GM23338 (cell line): ENCODE results near the gene INO80C. TPM values are rescaled to one million over a fixed set of nuclear protein-coding genes. Genes with fewer than 3 reads are reported as not detected.

Source experiments
- ATAC-seq: fragments of 200-7000 bp; cut with Tn5 transposase; 3 replicates; pipeline ENCODE4 v1.9.1; 2020
- DNase-seq: peaks from one replicate; pipeline ENCODE4 v3.0.0-alpha.2; 2015; ENCODE audit warnings: low spot score
- H2AFZ ChIP-seq: fragments of 200-600 bp; sonication (generic); 2 replicates; pipeline ENCODE4 v1.8.0; 2016; ENCODE audit warnings: antibody characterized with exemption, mild to moderate bottlenecking, moderate library complexity
- H3F3A ChIP-seq: fragments of 200-600 bp; sonication (generic); replicated peaks from 2 replicates; pipeline ENCODE4 v1.8.0; 2017; ENCODE audit warnings: antibody characterized with exemption, mixed run types, low read depth
- H3K27ac ChIP-seq: fragments of 200-600 bp; sonication (generic); 2 replicates; pipeline ENCODE4 v1.6.1; 2016; ENCODE audit warnings: low read depth
- H3K27me3 ChIP-seq: fragments of 200-600 bp; sonication (generic); 2 replicates; pipeline ENCODE4 v1.8.0; 2016; ENCODE audit warnings: mild to moderate bottlenecking, mixed run types, moderate library complexity; ENCODE audit not compliant: insufficient read depth
- H3K36me3 ChIP-seq: fragments of 200-600 bp; sonication (generic); 2 replicates; pipeline ENCODE4 v1.8.0; 2016; ENCODE audit warnings: mild to moderate bottlenecking; ENCODE audit not compliant: insufficient read depth
- H3K4me1 ChIP-seq: fragments of 200-600 bp; sonication (generic); 2 replicates; pipeline ENCODE4 v1.8.0; 2016; ENCODE audit warnings: mild to moderate bottlenecking, moderate library complexity; ENCODE audit not compliant: insufficient read depth
- H3K4me2 ChIP-seq: fragments of 200-600 bp; sonication (generic); 2 replicates; pipeline ENCODE4 v1.7.1; 2017; ENCODE audit warnings: mixed run types
- H3K4me3 ChIP-seq: fragments of 200-600 bp; sonication (generic); 2 replicates; pipeline ENCODE4 v1.6.1; 2016; ENCODE audit warnings: mixed run types
- H3K79me2 ChIP-seq: fragments of 200-600 bp; sonication (generic); replicated peaks from 2 replicates; pipeline ENCODE4 v1.8.0; 2017; ENCODE audit warnings: mild to moderate bottlenecking; ENCODE audit not compliant: insufficient read depth
- H3K9me2 ChIP-seq: fragments of 200-600 bp; sonication (generic); 2 replicates; pipeline ENCODE4 v1.8.0; 2017; ENCODE audit not compliant: insufficient read depth
- H4K20me1 ChIP-seq: fragments of 200-600 bp; sonication (generic); replicated peaks from 2 replicates; pipeline ENCODE4 v1.8.0; 2017; ENCODE audit warnings: mild to moderate bottlenecking; ENCODE audit not compliant: insufficient read depth
- H3K27ac Mint-ChIP-seq: 2 replicates; pipeline ENCODE4 v1.8.0; 2020; ENCODE audit warnings: inconsistent platforms, mild to moderate bottlenecking, moderate library complexity, mixed read lengths
- H3K27me3 Mint-ChIP-seq: 3 replicates; pipeline ENCODE4 v1.8.0; 2022; ENCODE audit warnings: low read depth, mild to moderate bottlenecking, moderate library complexity, mixed read lengths, inconsistent platforms; ENCODE audit not compliant: insufficient read depth, poor library complexity
- H3K36me3 Mint-ChIP-seq: 3 replicates; pipeline ENCODE4 v1.8.0; 2021; ENCODE audit warnings: low read depth, mild to moderate bottlenecking, inconsistent platforms, moderate library complexity, mixed read lengths
- H3K4me1 Mint-ChIP-seq: 3 replicates; pipeline ENCODE4 v1.8.0; 2020; ENCODE audit warnings: mild to moderate bottlenecking, inconsistent platforms, mixed read lengths
- H3K4me3 Mint-ChIP-seq: 3 replicates; pipeline ENCODE4 v1.8.0; 2021; ENCODE audit warnings: moderate library complexity, mild to moderate bottlenecking, inconsistent platforms, mixed read lengths
- H3K9me3 Mint-ChIP-seq: 3 replicates; pipeline ENCODE4 v1.8.0; 2020; ENCODE audit warnings: moderate library complexity, mild to moderate bottlenecking, inconsistent platforms, mixed read lengths
- CREB1 ChIP-seq: fragments of 250-450 bp; sonication (Bioruptor Pico); IDR thresholded peaks from 2 replicates; pipeline ENCODE4 v1.5.0; 2020; ENCODE audit warnings: low read depth, mild to moderate bottlenecking, moderate library complexity
- EZH2 ChIP-seq: fragments of 200-600 bp; sonication (generic); IDR thresholded peaks from one replicate; pipeline ENCODE4 v1.8.0; 2017; ENCODE audit warnings: antibody characterized with exemption, mild to moderate bottlenecking, low read depth; ENCODE audit not compliant: unreplicated experiment
- EZH2phosphoT487 ChIP-seq: fragments of 200-600 bp; sonication (generic); IDR thresholded peaks from one replicate; pipeline ENCODE4 v1.8.1; 2018; ENCODE audit warnings: antibody characterized with exemption; ENCODE audit not compliant: unreplicated experiment
- JUNB ChIP-seq: IDR thresholded peaks from one replicate; pipeline ENCODE4 v1.6.1; 2016; ENCODE audit warnings: antibody characterized with exemption; ENCODE audit not compliant: unreplicated experiment
- NANOG ChIP-seq: IDR thresholded peaks from 2 replicates; pipeline ENCODE4 v1.6.1; 2016; ENCODE audit warnings: antibody characterized with exemption, borderline replicate concordance
- POLR2AphosphoS5 ChIP-seq: IDR thresholded peaks from 2 replicates; pipeline ENCODE4 v1.6.1; 2016; ENCODE audit warnings: antibody characterized with exemption, low read depth
- ZNF114 ChIP-seq: fragments of 250-450 bp; sonication (Bioruptor Pico); IDR thresholded peaks from 2 replicates; pipeline ENCODE4 v1.5.0; 2020; ENCODE audit warnings: mild to moderate bottlenecking, moderate library complexity
- ZNF331 ChIP-seq: fragments of 250-450 bp; sonication (Bioruptor Pico); IDR thresholded peaks from 2 replicates; pipeline ENCODE4 v1.5.0; 2020; ENCODE audit warnings: low read depth, mild to moderate bottlenecking, moderate library complexity
- polyA plus RNA-seq: library from polyadenylated mRNA; unstranded; fragments of >200 nt; fragmentation: Nextera tagmentation; extraction: Ambion mirVana; gene quantifications from 2 replicates; pipeline ENCODE4 v1.2.1, GENCODE V29; 2016
- total RNA-seq: library from RNA; depleted of rRNA; stranded (reverse); fragments of >200 nt; shearing (Covaris generic); gene quantifications from 2 replicates; pipeline ENCODE4 v1.2.3, GENCODE V29; 2014
- TF ChIP-seq, protein P1 (sequence below): fragments of 250-450 bp; sonication (Bioruptor Pico); IDR thresholded peaks from 2 replicates; pipeline ENCODE4 v1.5.0; 2020; ENCODE audit warnings: mild to moderate bottlenecking, moderate library complexity
- TF ChIP-seq, protein P2 (sequence below): IDR thresholded peaks from 2 replicates; pipeline ENCODE4 v1.6.1; 2016; ENCODE audit warnings: antibody characterized with exemption
- TF ChIP-seq, protein P3 (sequence below): IDR thresholded peaks from one replicate; pipeline ENCODE4 v1.6.1; 2018; ENCODE audit warnings: antibody characterized with exemption; ENCODE audit not compliant: unreplicated experiment

INO80C gene
- total and polyA plus RNA-seq, 2 experiments from 2014 or later: 16.3 to 52.3 TPM

DNA sequence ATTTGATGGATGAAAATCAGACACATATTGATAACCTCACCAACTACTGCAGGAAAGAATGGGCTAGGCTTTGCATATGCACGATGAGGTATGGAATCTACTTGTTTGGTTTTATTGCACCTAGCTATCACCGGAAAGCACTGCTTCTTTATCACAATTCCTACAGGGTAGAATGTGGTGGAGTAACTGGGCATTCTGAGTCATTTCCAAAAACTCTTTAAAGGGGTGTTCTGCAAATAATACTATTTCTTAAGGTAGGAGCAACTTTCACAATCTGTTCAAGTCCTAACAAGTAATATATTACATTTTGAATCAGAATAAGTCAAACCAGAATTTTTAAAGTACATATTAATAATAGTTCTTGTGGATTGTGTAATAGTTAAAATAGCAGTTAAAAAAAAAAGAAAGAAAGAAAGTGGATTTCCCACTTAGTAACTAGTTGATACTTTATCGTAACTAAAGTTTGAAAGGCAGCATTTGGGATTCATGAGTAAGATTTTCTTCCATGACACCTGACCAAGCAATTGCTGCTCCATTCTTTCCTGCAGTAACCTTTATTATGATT, 40.5 kb downstream of the INO80C start:
- H3K27ac ChIP-seq: no peak overlapping the region
- no peak overlapping the region for H2AFZ ChIP-seq

More for the DNA sequence above, 40.5 kb downstream of the INO80C start:
- Mint-ChIP-seq H3K4me3 (no peak overlapping the region), H3K4me1 (peaks cover 14% of the 10 kb centered on the region), H3K27ac (no peak overlapping the region), H3K36me3 (no peaks in the 10 kb centered on the region), H3K9me3 (no peaks in the 10 kb centered on the region), H3K27me3 (no peaks in the 10 kb centered on the region)
- DNase-seq (no peak), ATAC-seq (no peak)
- no peak for TF ChIP-seq EZH2phosphoT487
- no peak for TF ChIP-seq CREB1 (CRISPR knock-in tag)
- no peak for TF ChIP-seq EZH2
- TF ChIP-seq, protein P1, sequence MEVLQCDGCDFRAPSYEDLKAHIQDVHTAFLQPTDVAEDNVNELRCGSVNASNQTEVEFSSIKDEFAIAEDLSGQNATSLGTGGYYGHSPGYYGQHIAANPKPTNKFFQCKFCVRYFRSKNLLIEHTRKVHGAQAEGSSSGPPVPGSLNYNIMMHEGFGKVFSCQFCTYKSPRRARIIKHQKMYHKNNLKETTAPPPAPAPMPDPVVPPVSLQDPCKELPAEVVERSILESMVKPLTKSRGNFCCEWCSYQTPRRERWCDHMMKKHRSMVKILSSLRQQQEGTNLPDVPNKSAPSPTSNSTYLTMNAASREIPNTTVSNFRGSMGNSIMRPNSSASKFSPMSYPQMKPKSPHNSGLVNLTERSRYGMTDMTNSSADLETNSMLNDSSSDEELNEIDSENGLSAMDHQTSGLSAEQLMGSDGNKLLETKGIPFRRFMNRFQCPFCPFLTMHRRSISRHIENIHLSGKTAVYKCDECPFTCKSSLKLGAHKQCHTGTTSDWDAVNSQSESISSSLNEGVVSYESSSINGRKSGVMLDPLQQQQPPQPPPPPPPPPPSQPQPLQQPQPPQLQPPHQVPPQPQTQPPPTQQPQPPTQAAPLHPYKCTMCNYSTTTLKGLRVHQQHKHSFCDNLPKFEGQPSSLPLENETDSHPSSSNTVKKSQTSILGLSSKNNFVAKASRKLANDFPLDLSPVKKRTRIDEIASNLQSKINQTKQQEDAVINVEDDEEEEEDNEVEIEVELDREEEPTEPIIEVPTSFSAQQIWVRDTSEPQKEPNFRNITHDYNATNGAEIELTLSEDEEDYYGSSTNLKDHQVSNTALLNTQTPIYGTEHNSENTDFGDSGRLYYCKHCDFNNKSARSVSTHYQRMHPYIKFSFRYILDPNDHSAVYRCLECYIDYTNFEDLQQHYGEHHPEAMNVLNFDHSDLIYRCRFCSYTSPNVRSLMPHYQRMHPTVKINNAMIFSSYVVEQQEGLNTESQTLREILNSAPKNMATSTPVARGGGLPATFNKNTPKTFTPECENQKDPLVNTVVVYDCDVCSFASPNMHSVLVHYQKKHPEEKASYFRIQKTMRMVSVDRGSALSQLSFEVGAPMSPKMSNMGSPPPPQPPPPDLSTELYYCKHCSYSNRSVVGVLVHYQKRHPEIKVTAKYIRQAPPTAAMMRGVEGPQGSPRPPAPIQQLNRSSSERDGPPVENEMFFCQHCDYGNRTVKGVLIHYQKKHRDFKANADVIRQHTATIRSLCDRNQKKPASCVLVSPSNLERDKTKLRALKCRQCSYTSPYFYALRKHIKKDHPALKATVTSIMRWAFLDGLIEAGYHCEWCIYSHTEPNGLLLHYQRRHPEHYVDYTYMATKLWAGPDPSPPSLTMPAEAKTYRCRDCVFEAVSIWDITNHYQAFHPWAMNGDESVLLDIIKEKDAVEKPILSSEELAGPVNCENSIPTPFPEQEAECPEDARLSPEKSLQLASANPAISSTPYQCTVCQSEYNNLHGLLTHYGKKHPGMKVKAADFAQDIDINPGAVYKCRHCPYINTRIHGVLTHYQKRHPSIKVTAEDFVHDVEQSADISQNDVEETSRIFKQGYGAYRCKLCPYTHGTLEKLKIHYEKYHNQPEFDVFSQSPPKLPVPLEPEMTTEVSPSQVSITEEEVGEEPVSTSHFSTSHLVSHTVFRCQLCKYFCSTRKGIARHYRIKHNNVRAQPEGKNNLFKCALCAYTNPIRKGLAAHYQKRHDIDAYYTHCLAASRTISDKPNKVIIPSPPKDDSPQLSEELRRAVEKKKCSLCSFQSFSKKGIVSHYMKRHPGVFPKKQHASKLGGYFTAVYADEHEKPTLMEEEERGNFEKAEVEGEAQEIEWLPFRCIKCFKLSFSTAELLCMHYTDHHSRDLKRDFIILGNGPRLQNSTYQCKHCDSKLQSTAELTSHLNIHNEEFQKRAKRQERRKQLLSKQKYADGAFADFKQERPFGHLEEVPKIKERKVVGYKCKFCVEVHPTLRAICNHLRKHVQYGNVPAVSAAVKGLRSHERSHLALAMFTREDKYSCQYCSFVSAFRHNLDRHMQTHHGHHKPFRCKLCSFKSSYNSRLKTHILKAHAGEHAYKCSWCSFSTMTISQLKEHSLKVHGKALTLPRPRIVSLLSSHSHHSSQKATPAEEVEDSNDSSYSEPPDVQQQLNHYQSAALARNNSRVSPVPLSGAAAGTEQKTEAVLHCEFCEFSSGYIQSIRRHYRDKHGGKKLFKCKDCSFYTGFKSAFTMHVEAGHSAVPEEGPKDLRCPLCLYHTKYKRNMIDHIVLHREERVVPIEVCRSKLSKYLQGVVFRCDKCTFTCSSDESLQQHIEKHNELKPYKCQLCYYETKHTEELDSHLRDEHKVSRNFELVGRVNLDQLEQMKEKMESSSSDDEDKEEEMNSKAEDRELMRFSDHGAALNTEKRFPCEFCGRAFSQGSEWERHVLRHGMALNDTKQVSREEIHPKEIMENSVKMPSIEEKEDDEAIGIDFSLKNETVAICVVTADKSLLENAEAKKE: no peak
- TF ChIP-seq, protein P2, sequence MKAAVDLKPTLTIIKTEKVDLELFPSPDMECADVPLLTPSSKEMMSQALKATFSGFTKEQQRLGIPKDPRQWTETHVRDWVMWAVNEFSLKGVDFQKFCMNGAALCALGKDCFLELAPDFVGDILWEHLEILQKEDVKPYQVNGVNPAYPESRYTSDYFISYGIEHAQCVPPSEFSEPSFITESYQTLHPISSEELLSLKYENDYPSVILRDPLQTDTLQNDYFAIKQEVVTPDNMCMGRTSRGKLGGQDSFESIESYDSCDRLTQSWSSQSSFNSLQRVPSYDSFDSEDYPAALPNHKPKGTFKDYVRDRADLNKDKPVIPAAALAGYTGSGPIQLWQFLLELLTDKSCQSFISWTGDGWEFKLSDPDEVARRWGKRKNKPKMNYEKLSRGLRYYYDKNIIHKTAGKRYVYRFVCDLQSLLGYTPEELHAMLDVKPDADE: no peak
- TF ChIP-seq, protein P3, sequence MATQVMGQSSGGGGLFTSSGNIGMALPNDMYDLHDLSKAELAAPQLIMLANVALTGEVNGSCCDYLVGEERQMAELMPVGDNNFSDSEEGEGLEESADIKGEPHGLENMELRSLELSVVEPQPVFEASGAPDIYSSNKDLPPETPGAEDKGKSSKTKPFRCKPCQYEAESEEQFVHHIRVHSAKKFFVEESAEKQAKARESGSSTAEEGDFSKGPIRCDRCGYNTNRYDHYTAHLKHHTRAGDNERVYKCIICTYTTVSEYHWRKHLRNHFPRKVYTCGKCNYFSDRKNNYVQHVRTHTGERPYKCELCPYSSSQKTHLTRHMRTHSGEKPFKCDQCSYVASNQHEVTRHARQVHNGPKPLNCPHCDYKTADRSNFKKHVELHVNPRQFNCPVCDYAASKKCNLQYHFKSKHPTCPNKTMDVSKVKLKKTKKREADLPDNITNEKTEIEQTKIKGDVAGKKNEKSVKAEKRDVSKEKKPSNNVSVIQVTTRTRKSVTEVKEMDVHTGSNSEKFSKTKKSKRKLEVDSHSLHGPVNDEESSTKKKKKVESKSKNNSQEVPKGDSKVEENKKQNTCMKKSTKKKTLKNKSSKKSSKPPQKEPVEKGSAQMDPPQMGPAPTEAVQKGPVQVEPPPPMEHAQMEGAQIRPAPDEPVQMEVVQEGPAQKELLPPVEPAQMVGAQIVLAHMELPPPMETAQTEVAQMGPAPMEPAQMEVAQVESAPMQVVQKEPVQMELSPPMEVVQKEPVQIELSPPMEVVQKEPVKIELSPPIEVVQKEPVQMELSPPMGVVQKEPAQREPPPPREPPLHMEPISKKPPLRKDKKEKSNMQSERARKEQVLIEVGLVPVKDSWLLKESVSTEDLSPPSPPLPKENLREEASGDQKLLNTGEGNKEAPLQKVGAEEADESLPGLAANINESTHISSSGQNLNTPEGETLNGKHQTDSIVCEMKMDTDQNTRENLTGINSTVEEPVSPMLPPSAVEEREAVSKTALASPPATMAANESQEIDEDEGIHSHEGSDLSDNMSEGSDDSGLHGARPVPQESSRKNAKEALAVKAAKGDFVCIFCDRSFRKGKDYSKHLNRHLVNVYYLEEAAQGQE: no peak
- no peak for TF ChIP-seq NANOG
- no peak for TF ChIP-seq ZNF331 (CRISPR knock-in tag)
- TF ChIP-seq JUNB: no peak
- TF ChIP-seq POLR2AphosphoS5: no peak
- no peak for TF ChIP-seq ZNF114 (CRISPR knock-in tag)
- Histone ChIP-seq H3K27me3 (no peaks in the 10 kb centered on the region), H3F3A (no peaks in the 10 kb centered on the region), H3K4me2 (no peak overlapping the region), H3K4me1 (peaks cover 9% of the 10 kb centered on the region; the same call in 1 of the 2 replicates), H3K79me2 (no peaks in the 10 kb centered on the region), H3K36me3 (no peaks in the 10 kb centered on the region), H3K4me3 (no peak overlapping the region), H4K20me1 (no peaks in the 10 kb centered on the region), H3K9me2 (peaks cover 6% of the 10 kb centered on the region; the same call in 1 of the 2 replicates)
